GM19324 (cell line): ENCODE results near the gene FAM227B.
"Not testable (repeated sequence)": the region's sequence is repeated elsewhere in the genome, so short reads cannot be mapped to it uniquely, and the experiment has no call there.

ENCODE experiments used
- ATAC-seq: cut with Tn5 transposase; IDR thresholded peaks from one replicate; pipeline ENCODE4 v1.9.1; 2021; ENCODE audit warnings: mild to moderate bottlenecking, moderate library complexity; ENCODE audit not compliant: unreplicated experiment, low FRiP score

FAM227B gene

GRCh38 chr15:49402515-49403296 lies 217.9 kb downstream of the FAM227B start:
- not testable (repeated sequence) for ATAC-seq

GRCh38 chr15:49387471-49387870 lies 233.1 kb downstream of the FAM227B start:
- ATAC-seq, result no peak

GRCh38 chr15:49383266-49383665 lies 237.4 kb downstream of the FAM227B start:
- no peak for ATAC-seq

DNA sequence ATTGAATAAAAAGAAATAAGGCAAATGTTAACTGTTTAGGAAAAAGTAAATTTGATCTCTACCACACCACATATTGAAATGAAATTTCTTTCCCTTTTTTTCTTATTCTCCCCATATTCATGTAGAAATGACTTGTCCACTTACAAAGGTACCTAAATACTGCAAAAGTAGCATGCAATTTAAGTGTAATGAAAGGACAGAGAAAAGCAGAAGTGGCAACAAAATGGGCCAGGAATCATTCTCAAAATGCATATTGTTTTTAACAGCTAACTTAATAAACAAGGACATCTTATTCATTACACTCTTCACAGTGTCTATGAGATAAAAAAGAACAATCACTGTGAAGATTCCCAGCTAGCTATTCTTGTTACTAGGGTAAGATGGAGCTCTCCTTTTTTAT lies 238.2 kb downstream of the FAM227B start:
- no peak for ATAC-seq

- ATAC-seq, result no peak
Observed at GRCh38 chr15:49380912-49381311, 239.7 kb downstream of the FAM227B start.

DNA sequence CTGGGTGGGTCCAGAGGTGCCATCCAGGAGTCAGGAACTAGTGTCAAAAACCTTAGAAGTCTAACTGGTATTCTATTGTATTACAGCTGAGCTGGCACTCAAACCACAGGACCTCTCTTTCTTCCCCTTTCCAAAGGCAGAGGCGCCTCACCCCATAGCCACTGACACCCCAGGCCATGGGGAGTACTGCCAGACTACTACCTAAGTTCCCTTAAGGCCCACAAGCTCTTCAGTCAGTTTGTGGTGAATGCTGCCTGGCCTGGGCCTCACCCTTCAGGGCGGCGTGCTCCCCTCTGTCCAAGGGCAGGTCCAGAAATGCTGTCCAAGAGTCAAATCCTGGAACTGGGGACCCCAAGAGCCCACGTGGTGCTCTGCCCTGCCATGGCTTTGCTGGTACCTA lies 240.6 kb downstream of the FAM227B start:
- ATAC-seq, result no peak

- no peak for ATAC-seq
Observed at GRCh38 chr15:49372366-49372765, 248.3 kb downstream of the FAM227B start.

GRCh38 chr15:49370782-49371181 lies 249.8 kb downstream of the FAM227B start:
- ATAC-seq, result no peak

- ATAC-seq, result no peak
Observed at GRCh38 chr15:49366496-49366895, 254.1 kb downstream of the FAM227B start.

DNA sequence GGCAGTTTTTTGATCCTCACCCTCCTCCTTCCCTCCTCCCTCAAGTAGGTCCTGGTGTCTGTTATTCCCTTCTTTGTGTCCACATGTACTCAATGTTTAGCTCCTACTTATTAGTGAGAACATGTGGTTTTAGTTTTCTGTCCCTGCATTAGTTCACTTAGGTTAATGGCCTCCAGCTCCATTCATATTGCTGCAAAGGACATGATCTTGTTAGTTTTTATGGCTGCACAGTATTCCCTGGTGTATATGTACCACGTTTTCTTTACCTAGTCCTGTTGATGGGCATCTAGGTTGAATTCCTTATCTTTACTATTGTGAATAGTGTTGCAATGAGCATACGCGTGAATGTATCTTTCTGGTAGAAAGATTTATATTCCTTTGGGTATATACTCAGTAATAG lies 259.2 kb downstream of the FAM227B start:
- ATAC-seq, result no peak

DNA sequence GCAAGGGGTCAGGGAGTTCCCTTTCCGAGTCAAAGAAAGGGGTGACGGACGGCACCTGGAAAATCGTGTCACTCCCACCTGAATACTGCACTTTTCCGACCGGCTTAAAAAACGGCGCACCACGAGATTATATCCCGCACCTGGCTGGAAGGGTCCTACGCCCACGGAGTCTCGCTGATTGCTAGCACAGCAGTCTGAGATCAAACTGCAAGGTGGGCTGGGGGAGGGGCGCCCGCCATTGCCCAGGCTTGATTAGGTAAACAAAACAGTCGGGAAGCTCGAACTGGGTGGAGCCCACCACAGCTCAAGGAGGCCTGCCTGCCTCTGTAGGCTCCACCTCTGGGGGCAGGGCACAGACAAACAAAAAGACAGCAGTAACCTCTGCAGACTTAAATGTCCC lies 266.2 kb downstream of the FAM227B start:
- ATAC-seq, result not testable (repeated sequence)

- no peak for ATAC-seq
Observed at GRCh38 chr15:49343546-49343945, 277.1 kb downstream of the FAM227B start.

- ATAC-seq, result no peak
Observed at GRCh38 chr15:49339656-49340055, 281.0 kb downstream of the FAM227B start.

GRCh38 chr15:49331951-49332350 lies 288.7 kb downstream of the FAM227B start:
- ATAC-seq, result no peak

DNA sequence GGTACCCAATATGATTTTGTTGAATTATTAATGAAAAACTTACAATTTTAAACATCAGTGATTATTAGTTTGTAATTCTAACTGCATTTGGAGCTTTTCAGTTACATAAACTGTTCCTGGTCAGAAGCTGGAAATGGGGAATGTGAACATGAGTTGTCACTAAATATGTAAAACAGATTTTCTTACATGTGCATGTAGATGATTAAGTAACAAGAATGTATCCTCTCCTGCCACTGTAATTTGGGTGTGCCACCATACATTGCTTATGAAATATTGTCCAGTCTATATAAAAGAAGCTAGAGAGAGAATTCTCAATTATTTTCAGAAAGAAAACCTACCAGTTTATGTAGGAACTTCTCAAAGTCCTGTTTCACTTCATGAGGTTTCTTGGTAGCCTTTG lies 289.2 kb downstream of the FAM227B start:
- no peak for ATAC-seq

- ATAC-seq, result no peak
Observed at GRCh38 chr15:49330166-49330565, 290.5 kb downstream of the FAM227B start.

DNA sequence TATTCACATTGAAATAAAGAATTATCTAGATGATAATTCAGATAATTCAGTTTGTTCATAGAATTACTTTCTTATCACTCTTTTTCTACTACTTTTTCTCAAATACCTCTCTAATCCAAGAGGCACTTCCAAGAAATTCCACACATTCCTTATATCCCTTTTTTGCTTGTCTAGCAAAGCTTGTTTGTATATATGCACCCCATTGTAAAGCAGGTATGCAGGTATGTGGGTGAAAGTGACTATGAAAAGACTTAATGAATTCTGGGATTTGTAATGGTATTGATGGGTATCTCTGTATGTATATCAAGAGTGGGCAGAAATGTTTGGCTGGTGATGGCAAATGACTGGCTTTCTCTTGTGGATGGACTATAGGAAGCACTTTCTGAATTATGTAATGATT lies 291.7 kb downstream of the FAM227B start:
- no peak for ATAC-seq

- no peak for ATAC-seq
Observed at GRCh38 chr15:49327927-49328326, 292.7 kb downstream of the FAM227B start.

- no peak for ATAC-seq
Observed at GRCh38 chr15:49323207-49323606, 297.4 kb downstream of the FAM227B start.

DNA sequence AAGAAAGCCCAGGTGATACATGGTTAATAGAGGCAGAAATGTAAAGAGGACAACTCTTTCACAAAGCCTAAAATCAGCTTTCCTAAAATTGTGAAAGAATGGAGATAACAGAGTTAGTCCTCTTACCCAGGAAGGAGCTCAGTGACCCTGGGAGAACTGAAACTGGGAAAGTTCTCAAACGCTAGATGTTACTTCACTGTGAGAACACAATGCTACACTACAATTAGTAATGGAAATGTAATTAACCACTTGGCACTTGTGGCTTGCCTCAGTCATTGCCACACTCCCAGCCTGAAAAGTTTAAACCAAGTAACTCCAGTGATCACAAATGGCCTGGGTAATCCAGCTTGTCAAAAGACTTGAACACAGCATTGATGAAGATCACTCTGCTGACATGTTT lies 300.3 kb downstream of the FAM227B start:
- ATAC-seq, result no peak

DNA sequence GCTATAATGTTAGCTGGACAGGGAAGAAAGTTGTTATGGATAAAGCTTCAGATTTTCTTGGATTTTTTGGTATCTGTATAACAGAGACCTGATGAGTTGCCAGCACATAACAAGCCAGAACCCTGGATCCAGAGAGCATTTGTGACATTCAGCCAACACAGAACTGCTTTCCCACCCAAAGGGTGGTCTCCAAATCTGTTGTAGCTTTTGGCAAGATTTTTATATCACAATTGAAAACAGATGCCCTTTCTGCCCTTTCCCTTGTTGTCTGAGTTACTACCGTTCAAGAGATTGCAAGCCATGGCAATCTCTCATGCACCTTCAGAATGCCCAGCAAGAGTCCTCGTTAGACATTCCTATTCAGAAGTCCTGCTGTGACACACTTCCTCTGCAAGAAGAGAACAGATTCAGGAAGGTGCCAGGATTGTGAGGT lies 305.2 kb downstream of the FAM227B start:
- ATAC-seq, result no peak

DNA sequence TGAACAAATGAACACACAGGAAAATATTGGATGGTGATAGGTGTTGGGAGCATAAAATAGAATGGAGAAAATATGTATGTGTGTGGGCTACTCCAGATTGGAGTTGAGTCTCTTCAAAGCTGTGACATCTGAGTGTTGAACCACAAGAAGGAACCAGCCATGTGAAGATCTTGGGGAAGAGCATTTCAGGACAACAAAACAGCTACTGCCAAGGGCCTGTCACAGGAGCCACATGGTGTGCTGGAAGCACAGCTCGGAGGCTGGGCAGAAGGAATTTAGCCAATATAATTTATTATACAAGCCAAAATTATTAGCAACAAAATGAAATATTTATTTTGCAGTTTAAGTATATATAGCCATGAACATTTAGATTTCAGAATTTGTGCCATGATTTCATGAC lies 305.9 kb downstream of the FAM227B start:
- ATAC-seq, result no peak

DNA sequence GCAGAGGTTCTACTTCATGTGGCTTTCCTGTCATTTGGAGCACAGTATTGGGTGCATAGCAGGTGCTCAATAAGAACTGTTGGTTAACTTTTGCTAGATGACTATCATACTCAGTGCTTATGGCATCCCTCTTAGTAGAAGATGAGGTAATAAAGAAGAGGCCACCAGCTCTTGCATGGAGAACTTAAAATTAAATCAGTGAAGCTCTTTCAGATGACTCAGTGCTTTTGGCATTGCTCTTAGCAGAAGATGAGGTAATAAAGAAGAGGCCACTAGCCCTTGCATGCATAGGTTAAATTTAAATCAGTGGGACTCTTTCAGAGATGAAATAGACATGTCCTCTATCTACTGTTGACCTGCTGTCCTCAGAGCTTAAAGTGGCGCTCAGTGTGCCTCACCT lies 307.0 kb downstream of the FAM227B start:
- no peak for ATAC-seq
